Tibial nerve (tissue), 4 donors: ENCODE data around the gene ABCA5. TPM values are rescaled to one million over a fixed set of nuclear protein-coding genes. Genes with fewer than 3 reads are reported as not detected.
"Not testable (repeated sequence)": the region's sequence is repeated elsewhere in the genome, so short reads cannot be mapped to it uniquely, and the experiment has no call there.

Source experiments
- DNase-seq, 2 donors: peaks; one replicate each; pipeline ENCODE4 v3.0.0-alpha.2; 2019; ENCODE audit warnings: low spot score in 2 of 2
- H3K27ac ChIP-seq, 4 donors: fragments of 200-600 bp; sonication (generic) in 3 of 4; one replicate each; pipeline ENCODE4 v1.5.1; 2017 to 2019; ENCODE audit warnings: mild to moderate bottlenecking in 1 of 4
- H3K27me3 ChIP-seq, 2 donors: fragments of 200-600 bp; sonication (generic) in 1 of 2; one replicate each; pipeline versions ENCODE4 v1.5.1 to v1.6.0; 2017 to 2019
- H3K36me3 ChIP-seq, 3 donors: fragments of 200-600 bp; sonication (generic); one replicate each; pipeline ENCODE4 v1.5.1; 2018 to 2019
- H3K4me1 ChIP-seq, 4 donors: fragments of 200-600 bp; sonication (generic) in 3 of 4; one replicate each; pipeline ENCODE4 v1.5.1; 2017 to 2019
- H3K4me3 ChIP-seq, 4 donors: fragments of 200-600 bp; sonication (generic) in 3 of 4; one replicate each; pipeline ENCODE4 v1.5.1; 2017 to 2019; ENCODE audit warnings: mild to moderate bottlenecking in 1 of 4, moderate library complexity in 1 of 4
- H3K9me3 ChIP-seq, 4 donors: fragments of 200-600 bp; sonication (generic) in 3 of 4; one replicate each; pipeline ENCODE4 v1.5.1; 2017 to 2019
- CTCF ChIP-seq, 5 experiments: fragments of 200-600 bp in 3 of 5; fragments of 450-650 bp in 2 of 5; sonication (generic) in 3 of 5; IDR thresholded peaks; one replicate each; pipeline ENCODE4 v1.5.1; 2016 to 2019; ENCODE audit warnings: antibody characterized with exemption in 5 of 5, mild to moderate bottlenecking in 3 of 5, moderate library complexity in 2 of 5
- EP300 ChIP-seq, 2 donors: sonication (generic); formaldehyde crosslinking; IDR thresholded peaks; one replicate each; pipeline ENCODE4 v1.6.1; 2017; ENCODE audit warnings: antibody characterized with exemption in 2 of 2, mild to moderate bottlenecking in 1 of 2
- POLR2A ChIP-seq, 2 donors: fragments of 450-650 bp; IDR thresholded peaks; one replicate each; pipeline ENCODE4 v1.6.1; 2017; ENCODE audit warnings: antibody characterized with exemption in 2 of 2, mild to moderate bottlenecking in 2 of 2, moderate library complexity in 2 of 2
- WGBS, 2 donors: methylation state at CpG; one replicate each; pipeline ENCODE4 v1.1.5; 2018; 5-methylcytosine and 5-hydroxymethylcytosine counted together
- small RNA-seq: library from RNA; depleted of rRNA; stranded (forward); fragments of <200 nt; gene quantifications from one replicate; pipeline ENCODE3, GENCODE V24; 2016
- total RNA-seq, 4 donors: library from RNA; depleted of rRNA; stranded (reverse); fragments of >200 nt; gene quantifications; one replicate each; pipeline ENCODE4 v1.1.0, GENCODE V29; 2016

The ABCA5 gene
- total RNA-seq, 4 donors from 2014 or later = 37.5 to 79.0 (median 58.2) TPM

GRCh38 chr17:69213059-69213813, 113.7 kb downstream of the ABCA5 start:
- Histone ChIP-seq H3K4me3 (no peak overlapping the region), H3K36me3 (peaks cover 0 to 47% (median 0%) of the 10 kb centered on the region in 3 donors), H3K27me3 (no peaks in the 10 kb centered on the region), H3K9me3 (no peaks in the 10 kb centered on the region), H3K27ac (no peak overlapping the region), H3K4me1 (no peaks in the 10 kb centered on the region)
- DNase-seq = no peak
- TF ChIP-seq CTCF (IDR thresholded peaks at IDR 0.05) = no peak
- TF ChIP-seq POLR2A (IDR thresholded peaks at IDR 0.05) = no peak
- TF ChIP-seq EP300 (IDR thresholded peaks at IDR 0.05) = no peak
- WGBS, 2 donors = 81 to 92% methylated on average over 9 of the region's 9 CpGs

GRCh38 chr17:69208640-69209039, 118.3 kb downstream of the ABCA5 start:
- DNase-seq = no peak
- Histone ChIP-seq H3K27me3 (no peaks in the 10 kb centered on the region), H3K4me1 (no peaks in the 10 kb centered on the region), H3K9me3 (no peaks in the 10 kb centered on the region), H3K4me3 (no peak overlapping the region), H3K27ac (no peak overlapping the region), H3K36me3 (peaks cover 0 to 12% (median 0%) of the 10 kb centered on the region in 3 donors)
- WGBS, 2 donors = 82 to 89% methylated on average over 2 of the region's 2 CpGs
- no peak for TF ChIP-seq EP300 (IDR thresholded peaks at IDR 0.05)
- no peak for TF ChIP-seq POLR2A (IDR thresholded peaks at IDR 0.05)
- TF ChIP-seq CTCF (IDR thresholded peaks at IDR 0.05) = no peak

- Histone ChIP-seq H3K36me3 (no peaks in the 10 kb centered on the region), H3K4me3 (no peak overlapping the region), H3K27ac (no peak overlapping the region), H3K9me3 (no peaks in the 10 kb centered on the region), H3K27me3 (no peaks in the 10 kb centered on the region), H3K4me1 (no peaks in the 10 kb centered on the region)
- DNase-seq = no peak
- TF ChIP-seq POLR2A (IDR thresholded peaks at IDR 0.05) (no peak), CTCF (IDR thresholded peaks at IDR 0.05) (no peak), EP300 (IDR thresholded peaks at IDR 0.05) (no peak)
- WGBS, 2 donors = 71 to 85% methylated on average over 4 of the region's 4 CpGs
Observed at GRCh38 chr17:69207151-69207550, 119.8 kb downstream of the ABCA5 start.

GRCh38 chr17:69198238-69198637, 128.7 kb downstream of the ABCA5 start:
- no peak for TF ChIP-seq CTCF (IDR thresholded peaks at IDR 0.05)
- no peak for TF ChIP-seq POLR2A (IDR thresholded peaks at IDR 0.05)
- no peak for TF ChIP-seq EP300 (IDR thresholded peaks at IDR 0.05)
- Histone ChIP-seq H3K27me3 (no peaks in the 10 kb centered on the region), H3K27ac (no peak overlapping the region), H3K36me3 (peaks cover 0 to 45% (median 0%) of the 10 kb centered on the region in 3 donors), H3K9me3 (no peaks in the 10 kb centered on the region), H3K4me3 (no peak overlapping the region), H3K4me1 (no peaks in the 10 kb centered on the region)
- no peak for DNase-seq
- whole genome bisulfite sequencing, 2 donors = 81 to 85% methylated on average over 6 of the region's 6 CpGs

- not testable (repeated sequence) for H3K27ac ChIP-seq, H3K27me3 ChIP-seq, H3K4me1 ChIP-seq, H3K9me3 ChIP-seq, H3K4me3 ChIP-seq, DNase-seq
- WGBS, 2 donors = 93% methylated on average over 37 to 40 of the region's 40 CpGs
- peaks cover 0 to 58% (median 0%) of the 10 kb centered on the region in 3 donors for H3K36me3 ChIP-seq
Observed at GRCh38 chr17:69196105-69196653, 130.8 kb downstream of the ABCA5 start.

Small RNA genes lying within 50 kb of the gene (small RNA-seq; reads per million reads assigned to genes)
- gene RF00561 = not detected
- not detected for gene SNRPGP4

Other genes starting within 250 kb of the ABCA5 start
- 100 to 1,000 TPM; 218 to 308 (median 279) TPM for gene ABCA6, start 185.2 kb downstream of the ABCA5 start, total RNA-seq
- 100 to 1,000 TPM in 2 of 4 donors, 10 to 100 TPM in 2; 61.0 to 110 (median 89.9) TPM for gene ABCA10, start 98.3 kb downstream of the ABCA5 start, total RNA-seq
- 10 to 100 TPM in 3 of 4 donors, 1 to 10 TPM in 1; 9.8 to 30.3 (median 22.8) TPM for gene MAP2K6, start 87.6 kb upstream of the ABCA5 start, total RNA-seq